ENCODE results near the gene NDUFAF5.

Gene NDUFAF5

DNA sequence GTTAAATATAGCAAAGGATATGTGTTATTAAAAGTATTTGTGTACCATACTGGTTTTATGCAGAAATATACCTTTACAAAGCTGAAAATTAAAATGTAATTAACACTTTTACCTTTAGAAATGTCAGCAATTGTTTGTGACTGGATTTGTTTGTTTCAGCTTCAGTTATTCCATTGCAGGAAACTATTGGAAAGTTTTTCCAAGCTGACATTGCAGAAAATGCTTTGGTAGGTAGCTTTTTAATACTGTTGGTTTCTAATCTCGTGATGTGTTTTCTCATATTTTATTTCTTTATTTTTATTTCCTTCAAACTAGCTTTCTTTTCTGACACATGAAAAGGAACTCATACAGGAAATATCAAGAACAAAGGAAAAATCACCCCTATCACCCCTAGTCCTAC lies 8.2 kb downstream of the NDUFAF5 start:
- Histone ChIP-seq H3K36me3 (ENCODE audit: control insufficient read depth, insufficient read depth, low read length) (peaks cover 5% of the 10 kb centered on the region; the same call in 1 of the 2 replicates), H3K27me3 (ENCODE audit: control insufficient read depth, insufficient read depth, low read length) (no peaks in the 10 kb centered on the region), H3K4me1 (ENCODE audit: control insufficient read depth, insufficient read depth, low read length) (no peaks in the 10 kb centered on the region), H3K27ac (ENCODE audit: low read length) (no peak overlapping the region), H3K4me3 (ENCODE audit: low read length) (no peak overlapping the region), H3K9me3 (ENCODE audit: control insufficient read depth, insufficient read depth, low read length) (no peaks in the 10 kb centered on the region)
- no CpG with 5 or more reads among the region's 1 CpG for WGBS (ENCODE audit: insufficient coverage, insufficient read length)
- no peak for DNase-seq (ENCODE audit: low read depth, low spot score)

GRCh38 chr20:13794667-13795066 lies 9.8 kb downstream of the NDUFAF5 start:
- H3K4me1 ChIP-seq (ENCODE audit: control insufficient read depth, insufficient read depth, low read length), result no peaks in the 10 kb centered on the region
- no peaks in the 10 kb centered on the region for H3K9me3 ChIP-seq (ENCODE audit: control insufficient read depth, insufficient read depth, low read length)
- DNase-seq (ENCODE audit: low read depth, low spot score), result no peak
- peaks cover 5% of the 10 kb centered on the region; the same call in 1 of the 2 replicates for H3K36me3 ChIP-seq (ENCODE audit: control insufficient read depth, insufficient read depth, low read length)
- no peaks in the 10 kb centered on the region for H3K27me3 ChIP-seq (ENCODE audit: control insufficient read depth, insufficient read depth, low read length)
- H3K4me3 ChIP-seq (ENCODE audit: low read length), result no peak overlapping the region
- no peak overlapping the region for H3K27ac ChIP-seq (ENCODE audit: low read length)
- WGBS (ENCODE audit: insufficient coverage, insufficient read length), result no CpG with 5 or more reads among the region's 6 CpGs

DNA sequence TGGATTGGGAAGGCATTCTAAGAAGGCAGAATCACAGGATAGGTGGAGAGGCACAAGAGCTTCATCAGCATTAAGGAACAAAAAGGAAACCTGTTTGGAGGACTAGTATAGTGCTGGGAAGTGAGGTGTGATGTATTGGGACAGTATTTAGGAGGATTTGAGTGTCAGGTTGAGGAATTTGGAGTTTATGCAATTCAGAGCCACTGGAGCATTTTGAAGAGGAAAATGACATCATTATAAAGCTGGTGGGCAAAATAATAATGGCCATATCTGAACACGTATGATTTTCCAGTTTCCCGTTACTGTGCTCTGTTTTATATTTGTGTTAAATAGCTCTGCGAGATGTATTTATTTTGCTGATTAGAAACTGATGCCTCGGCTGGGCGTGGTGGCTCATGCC lies 14.2 kb downstream of the NDUFAF5 start:
- H3K27ac ChIP-seq (ENCODE audit: low read length), result no peak overlapping the region
- no CpG with 5 or more reads among the region's 5 CpGs for WGBS (ENCODE audit: insufficient coverage, insufficient read length)

GRCh38 chr20:13799974-13800373 lies 15.1 kb downstream of the NDUFAF5 start:
- Histone ChIP-seq H3K4me1 (ENCODE audit: control insufficient read depth, insufficient read depth, low read length) (no peaks in the 10 kb centered on the region), H3K36me3 (ENCODE audit: control insufficient read depth, insufficient read depth, low read length) (peaks cover 7% of the 10 kb centered on the region; the same call in 1 of the 2 replicates), H3K4me3 (ENCODE audit: low read length) (no peak overlapping the region), H3K27ac (ENCODE audit: low read length) (no peak overlapping the region), H3K9me3 (ENCODE audit: control insufficient read depth, insufficient read depth, low read length) (no peaks in the 10 kb centered on the region), H3K27me3 (ENCODE audit: control insufficient read depth, insufficient read depth, low read length) (no peaks in the 10 kb centered on the region)
- DNase-seq (ENCODE audit: low read depth, low spot score), result no peak
- 100% methylated on average over 1 of the region's 2 CpGs for WGBS (ENCODE audit: insufficient coverage, insufficient read length)

More for the DNA sequence above, 14.2 kb downstream of the NDUFAF5 start:
- Histone ChIP-seq H3K36me3 (ENCODE audit: control insufficient read depth, insufficient read depth, low read length) (peaks cover 7% of the 10 kb centered on the region; the same call in 1 of the 2 replicates), H3K27me3 (ENCODE audit: control insufficient read depth, insufficient read depth, low read length) (no peaks in the 10 kb centered on the region), H3K4me1 (ENCODE audit: control insufficient read depth, insufficient read depth, low read length) (no peaks in the 10 kb centered on the region), H3K9me3 (ENCODE audit: control insufficient read depth, insufficient read depth, low read length) (no peaks in the 10 kb centered on the region), H3K4me3 (ENCODE audit: low read length) (no peak overlapping the region)
- no peak for DNase-seq (ENCODE audit: low read depth, low spot score)

GRCh38 chr20:13800728-13801134 lies 15.9 kb downstream of the NDUFAF5 start:
- Histone ChIP-seq H3K4me1 (ENCODE audit: control insufficient read depth, insufficient read depth, low read length) (no peaks in the 10 kb centered on the region), H3K27ac (ENCODE audit: low read length) (no peak overlapping the region), H3K27me3 (ENCODE audit: control insufficient read depth, insufficient read depth, low read length) (no peaks in the 10 kb centered on the region), H3K36me3 (ENCODE audit: control insufficient read depth, insufficient read depth, low read length) (peaks cover 7% of the 10 kb centered on the region; the same call in 1 of the 2 replicates), H3K4me3 (ENCODE audit: low read length) (no peak overlapping the region), H3K9me3 (ENCODE audit: control insufficient read depth, insufficient read depth, low read length) (no peaks in the 10 kb centered on the region)
- no peak for DNase-seq (ENCODE audit: low read depth, low spot score)
- WGBS (ENCODE audit: insufficient coverage, insufficient read length), result no CpG with 5 or more reads among the region's 7 CpGs

- DNase-seq (ENCODE audit: low read depth, low spot score), result no peak
- WGBS (ENCODE audit: insufficient coverage, insufficient read length), result no CpG with 5 or more reads among the region's 2 CpGs
- H3K27me3 ChIP-seq (ENCODE audit: control insufficient read depth, insufficient read depth, low read length), result no peaks in the 10 kb centered on the region
- no peaks in the 10 kb centered on the region for H3K4me1 ChIP-seq (ENCODE audit: control insufficient read depth, insufficient read depth, low read length)
- no peak overlapping the region for H3K4me3 ChIP-seq (ENCODE audit: low read length)
- no peak overlapping the region for H3K27ac ChIP-seq (ENCODE audit: low read length)
- peaks cover 21% of the 10 kb centered on the region; the same call in 1 of the 2 replicates for H3K36me3 ChIP-seq (ENCODE audit: control insufficient read depth, insufficient read depth, low read length)
- no peaks in the 10 kb centered on the region for H3K9me3 ChIP-seq (ENCODE audit: control insufficient read depth, insufficient read depth, low read length)
These were observed 24.5 kb downstream of the NDUFAF5 start for GRCh38 chr20:13809373-13809772.

DNA sequence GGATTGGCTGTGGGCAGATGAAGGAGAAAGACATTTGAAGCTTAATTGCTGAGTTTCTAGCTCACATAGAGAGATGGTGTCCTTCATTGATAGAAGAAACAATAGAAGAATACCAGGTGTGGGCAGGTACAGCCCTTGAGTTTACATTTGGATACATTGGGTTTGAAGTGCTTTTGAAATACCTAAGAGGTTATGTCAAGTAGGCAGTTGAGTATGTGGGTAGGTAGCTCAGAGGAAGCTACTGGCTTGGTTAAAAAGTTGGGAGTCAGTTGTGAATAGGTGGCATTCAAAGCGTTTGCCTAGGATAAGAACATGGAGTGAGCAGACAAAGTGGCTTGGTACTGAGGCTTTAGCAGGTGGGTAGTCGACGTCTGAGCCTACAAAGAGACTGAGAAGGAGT lies 25.0 kb downstream of the NDUFAF5 start:
- H3K27ac ChIP-seq (ENCODE audit: low read length), result no peak overlapping the region
- H3K27me3 ChIP-seq (ENCODE audit: control insufficient read depth, insufficient read depth, low read length), result no peaks in the 10 kb centered on the region
- no peak overlapping the region for H3K4me3 ChIP-seq (ENCODE audit: low read length)
- WGBS (ENCODE audit: insufficient coverage, insufficient read length), result no CpG with 5 or more reads among the region's 3 CpGs
- no peaks in the 10 kb centered on the region for H3K4me1 ChIP-seq (ENCODE audit: control insufficient read depth, insufficient read depth, low read length)
- H3K36me3 ChIP-seq (ENCODE audit: control insufficient read depth, insufficient read depth, low read length), result peaks cover 21% of the 10 kb centered on the region; the same call in 1 of the 2 replicates
- no peak for DNase-seq (ENCODE audit: low read depth, low spot score)
- H3K9me3 ChIP-seq (ENCODE audit: control insufficient read depth, insufficient read depth, low read length), result no peaks in the 10 kb centered on the region

DNA sequence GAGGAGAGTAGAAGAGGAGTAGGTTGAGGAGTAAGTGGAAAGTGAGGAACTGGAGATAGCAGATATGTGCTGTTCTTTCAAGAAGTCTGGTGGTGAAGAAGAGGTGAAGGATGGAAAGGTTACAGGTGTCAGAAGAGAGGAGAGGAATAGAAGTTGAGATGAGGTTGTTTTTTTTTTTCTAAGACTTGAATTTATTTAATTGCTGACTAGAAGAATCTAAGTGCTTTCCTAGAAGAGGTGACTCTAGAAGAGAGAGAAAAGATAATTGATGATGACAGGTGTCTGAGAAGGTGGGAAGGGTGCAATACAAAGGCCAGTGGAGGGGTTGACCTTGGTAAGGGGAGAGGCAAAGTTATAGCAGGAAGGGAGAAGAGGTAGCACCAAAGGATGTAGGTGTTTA lies 25.6 kb downstream of the NDUFAF5 start:
- DNase-seq (ENCODE audit: low read depth, low spot score), result no peak
- peaks cover 21% of the 10 kb centered on the region; the same call in 1 of the 2 replicates for H3K36me3 ChIP-seq (ENCODE audit: control insufficient read depth, insufficient read depth, low read length)
- no peaks in the 10 kb centered on the region for H3K9me3 ChIP-seq (ENCODE audit: control insufficient read depth, insufficient read depth, low read length)
- no peak overlapping the region for H3K27ac ChIP-seq (ENCODE audit: low read length)
- H3K4me3 ChIP-seq (ENCODE audit: low read length), result no peak overlapping the region
- no peaks in the 10 kb centered on the region for H3K4me1 ChIP-seq (ENCODE audit: control insufficient read depth, insufficient read depth, low read length)
- no peaks in the 10 kb centered on the region for H3K27me3 ChIP-seq (ENCODE audit: control insufficient read depth, insufficient read depth, low read length)

DNA sequence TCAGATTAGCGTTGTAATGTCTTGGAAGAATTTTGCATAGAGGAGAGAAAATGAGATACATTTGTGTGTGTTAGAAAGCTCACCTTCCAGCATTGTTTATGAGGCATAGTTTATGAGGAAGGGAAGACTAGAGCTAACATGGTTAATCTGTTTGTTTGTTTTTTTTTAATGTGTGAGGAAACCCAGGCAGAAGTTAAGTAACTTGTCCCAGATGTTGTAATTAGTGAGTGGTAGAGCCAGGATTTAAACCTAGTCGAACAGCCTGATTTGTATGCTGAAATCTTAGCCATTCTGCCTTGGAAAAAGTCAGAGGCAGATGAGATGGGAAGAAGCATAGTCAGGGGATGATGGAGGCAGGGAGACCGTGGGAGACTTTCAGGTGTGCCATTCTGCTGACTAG lies 29.1 kb downstream of the NDUFAF5 start:
- Histone ChIP-seq H3K9me3 (ENCODE audit: control insufficient read depth, insufficient read depth, low read length) (no peaks in the 10 kb centered on the region), H3K4me1 (ENCODE audit: control insufficient read depth, insufficient read depth, low read length) (no peaks in the 10 kb centered on the region), H3K27ac (ENCODE audit: low read length) (no peak overlapping the region), H3K27me3 (ENCODE audit: control insufficient read depth, insufficient read depth, low read length) (no peaks in the 10 kb centered on the region), H3K36me3 (ENCODE audit: control insufficient read depth, insufficient read depth, low read length) (peaks cover 22% of the 10 kb centered on the region; the same call in 1 of the 2 replicates), H3K4me3 (ENCODE audit: low read length) (no peak overlapping the region)
- DNase-seq (ENCODE audit: low read depth, low spot score), result no peak
- WGBS (ENCODE audit: insufficient coverage, insufficient read length), result no CpG with 5 or more reads among the region's 3 CpGs

- H3K27me3 ChIP-seq (ENCODE audit: control insufficient read depth, insufficient read depth, low read length), result no peaks in the 10 kb centered on the region
- WGBS (ENCODE audit: insufficient coverage, insufficient read length), result no CpG with 5 or more reads among the region's 4 CpGs
- DNase-seq (ENCODE audit: low read depth, low spot score), result no peak
- H3K36me3 ChIP-seq (ENCODE audit: control insufficient read depth, insufficient read depth, low read length), result peaks cover 15% of the 10 kb centered on the region; the same call in 1 of the 2 replicates
- no peaks in the 10 kb centered on the region for H3K4me1 ChIP-seq (ENCODE audit: control insufficient read depth, insufficient read depth, low read length)
- H3K27ac ChIP-seq (ENCODE audit: low read length), result no peak overlapping the region
- no peak overlapping the region for H3K4me3 ChIP-seq (ENCODE audit: low read length)
- H3K9me3 ChIP-seq (ENCODE audit: control insufficient read depth, insufficient read depth, low read length), result no peaks in the 10 kb centered on the region
These were observed 29.8 kb downstream of the NDUFAF5 start for GRCh38 chr20:13814672-13815071.

GRCh38 chr20:13816757-13817156 lies 31.9 kb downstream of the NDUFAF5 start:
- no peak overlapping the region for H3K27ac ChIP-seq (ENCODE audit: low read length)
- no CpG with 5 or more reads among the region's 3 CpGs for WGBS (ENCODE audit: insufficient coverage, insufficient read length)
- no peak overlapping the region for H3K4me3 ChIP-seq (ENCODE audit: low read length)
- no peaks in the 10 kb centered on the region for H3K27me3 ChIP-seq (ENCODE audit: control insufficient read depth, insufficient read depth, low read length)
- no peak for DNase-seq (ENCODE audit: low read depth, low spot score)
- no peaks in the 10 kb centered on the region for H3K4me1 ChIP-seq (ENCODE audit: control insufficient read depth, insufficient read depth, low read length)
- no peaks in the 10 kb centered on the region for H3K9me3 ChIP-seq (ENCODE audit: control insufficient read depth, insufficient read depth, low read length)
- H3K36me3 ChIP-seq (ENCODE audit: control insufficient read depth, insufficient read depth, low read length), result peaks cover 6% of the 10 kb centered on the region; the same call in 1 of the 2 replicates
